ENCODE results near the gene AAK1. TPM values are rescaled to one million over a fixed set of nuclear protein-coding genes. Genes with fewer than 3 reads are reported as not detected.
A peak's percentile ranks its signal among the peaks of the same experiment; 100 is the strongest.

AAK1 gene
- total RNA-seq, 2 donors from 2014 or later: 44.6 to 60.0 TPM

DNA sequence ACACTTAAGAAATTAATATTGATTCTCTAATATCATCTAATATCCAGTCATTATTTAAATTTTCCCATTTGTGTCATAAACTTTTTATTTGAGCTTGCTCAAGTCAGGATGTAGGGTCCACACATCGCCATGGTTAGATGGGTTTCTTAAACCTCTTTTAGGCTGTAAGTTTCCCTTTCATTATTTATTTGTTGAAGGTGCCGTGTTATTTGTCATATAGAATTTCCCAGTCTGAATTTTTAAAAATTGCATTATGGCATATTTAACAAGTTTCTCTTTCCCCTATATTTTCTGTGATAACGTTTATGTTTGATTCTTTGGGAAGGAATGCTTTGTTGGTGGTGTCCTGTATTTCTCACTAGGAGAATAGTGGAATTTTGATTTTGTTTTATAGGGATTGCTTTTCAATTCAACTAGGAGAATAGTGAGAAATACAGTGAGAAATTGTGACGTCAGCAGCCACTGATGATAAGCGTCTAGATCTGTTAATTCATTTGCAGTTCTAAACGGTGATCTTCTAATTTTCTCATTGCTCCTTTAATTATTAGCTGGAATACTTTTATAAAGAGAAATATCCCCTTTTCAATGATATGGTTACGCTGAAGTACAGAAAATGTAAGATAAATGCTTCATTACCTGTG, 44.6 kb upstream of the AAK1 start:
- intact Hi-C loops (cut with DNase I): no loop called here
- no peaks in the 10 kb centered on the region for H3K9me3 ChIP-seq
- H3K36me3 ChIP-seq (replicated peaks in 1 of 2; ENCODE audit: insufficient read depth in 1 of 2, low read depth in 2 of 2): no peaks in the 10 kb centered on the region
- no peak for ATAC-seq
- H3K27ac ChIP-seq: no peak overlapping the region
- TF ChIP-seq POLR2A (IDR thresholded peaks at IDR 0.05): no peak
- TF ChIP-seq, protein P1, sequence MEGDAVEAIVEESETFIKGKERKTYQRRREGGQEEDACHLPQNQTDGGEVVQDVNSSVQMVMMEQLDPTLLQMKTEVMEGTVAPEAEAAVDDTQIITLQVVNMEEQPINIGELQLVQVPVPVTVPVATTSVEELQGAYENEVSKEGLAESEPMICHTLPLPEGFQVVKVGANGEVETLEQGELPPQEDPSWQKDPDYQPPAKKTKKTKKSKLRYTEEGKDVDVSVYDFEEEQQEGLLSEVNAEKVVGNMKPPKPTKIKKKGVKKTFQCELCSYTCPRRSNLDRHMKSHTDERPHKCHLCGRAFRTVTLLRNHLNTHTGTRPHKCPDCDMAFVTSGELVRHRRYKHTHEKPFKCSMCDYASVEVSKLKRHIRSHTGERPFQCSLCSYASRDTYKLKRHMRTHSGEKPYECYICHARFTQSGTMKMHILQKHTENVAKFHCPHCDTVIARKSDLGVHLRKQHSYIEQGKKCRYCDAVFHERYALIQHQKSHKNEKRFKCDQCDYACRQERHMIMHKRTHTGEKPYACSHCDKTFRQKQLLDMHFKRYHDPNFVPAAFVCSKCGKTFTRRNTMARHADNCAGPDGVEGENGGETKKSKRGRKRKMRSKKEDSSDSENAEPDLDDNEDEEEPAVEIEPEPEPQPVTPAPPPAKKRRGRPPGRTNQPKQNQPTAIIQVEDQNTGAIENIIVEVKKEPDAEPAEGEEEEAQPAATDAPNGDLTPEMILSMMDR (IDR thresholded peaks at IDR 0.05): no peak
- no peaks in the 10 kb centered on the region for H3K27me3 ChIP-seq
- no peak for DNase-seq
- WGBS, 2 donors: 85 to 87% methylated on average over 7 of the region's 7 CpGs
- peaks cover 30% of the 10 kb centered on the region for H3K4me1 ChIP-seq
- no peak overlapping the region for H3K4me3 ChIP-seq

DNA sequence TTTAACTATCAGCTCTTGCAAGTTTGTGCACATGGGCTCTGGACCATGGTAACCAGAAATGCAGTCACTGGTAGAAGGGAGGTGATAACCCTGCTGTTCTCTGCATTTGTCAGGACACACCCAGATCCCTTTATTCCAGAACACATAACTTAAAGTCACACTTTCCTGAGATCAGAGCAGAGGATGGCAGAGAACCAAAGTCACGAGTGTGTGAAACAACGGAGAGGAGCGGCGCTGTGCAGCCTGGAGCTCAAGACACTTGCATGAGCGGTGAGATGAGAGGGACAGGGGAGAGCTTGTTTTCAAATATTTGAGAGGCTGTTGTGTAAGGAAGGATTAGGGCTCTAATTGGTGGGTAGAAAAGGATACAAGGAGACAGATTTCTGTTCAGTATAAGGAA, 43.3 kb upstream of the AAK1 start:
- TF ChIP-seq, protein P1 (IDR thresholded peaks at IDR 0.05): no peak
- TF ChIP-seq POLR2A (IDR thresholded peaks at IDR 0.05): no peak
- Histone ChIP-seq H3K36me3 (replicated peaks in 1 of 2; ENCODE audit: insufficient read depth in 1 of 2, low read depth in 2 of 2) (no peaks in the 10 kb centered on the region), H3K4me3 (no peak overlapping the region), H3K27me3 (no peaks in the 10 kb centered on the region), H3K27ac (peak overlapping the region in 3 of 4 donors; percentile 18 to 86 (median 35)), H3K9me3 (no peaks in the 10 kb centered on the region), H3K4me1 (peaks cover 39% of the 10 kb centered on the region)
- intact Hi-C loops (cut with DNase I): no loop called here
- ATAC-seq (no peak), DNase-seq (peak in 2 of 4 donors; percentile 29 to 37)
- 82 to 83% methylated on average over 5 of the region's 5 CpGs for WGBS, 2 donors

DNA sequence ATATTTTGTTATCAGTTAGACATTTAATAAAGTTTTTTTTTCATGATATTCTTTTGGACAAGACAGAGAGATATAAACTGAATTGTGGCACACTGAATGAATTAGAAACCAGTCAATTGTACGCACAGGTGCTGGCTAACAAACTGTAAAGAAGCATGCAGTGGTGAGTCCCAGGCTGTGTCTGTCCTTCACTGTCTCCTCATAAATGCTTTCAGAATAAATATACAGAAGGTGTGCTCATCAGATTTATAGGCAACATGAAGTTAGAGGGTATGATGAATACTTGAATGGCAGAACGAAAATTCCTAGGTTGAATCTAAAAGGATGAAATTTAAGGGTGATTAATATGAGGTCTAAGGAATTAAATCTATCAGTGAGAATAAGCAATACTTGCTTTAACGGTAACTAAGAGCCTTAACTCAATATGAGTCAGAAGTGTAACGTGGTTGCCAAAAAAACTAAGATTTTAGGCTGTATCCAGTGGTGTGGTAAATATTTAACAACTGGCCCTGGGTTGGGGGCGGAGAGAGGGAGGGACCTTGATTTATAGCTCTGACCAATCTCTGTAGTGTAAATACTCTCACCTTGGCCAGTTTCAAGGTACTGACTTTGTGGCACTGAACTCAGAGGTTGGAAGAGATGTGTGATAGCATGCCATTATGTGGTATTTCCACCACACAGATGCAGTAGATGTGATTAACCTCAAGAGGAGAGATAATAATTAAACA, 41.9 kb upstream of the AAK1 start:
- Histone ChIP-seq H3K4me3 (no peak overlapping the region), H3K27me3 (no peaks in the 10 kb centered on the region), H3K36me3 (replicated peaks in 1 of 2; ENCODE audit: insufficient read depth in 1 of 2, low read depth in 2 of 2) (no peaks in the 10 kb centered on the region), H3K27ac (peak overlapping the region; percentile 26 to 86 (median 64)), H3K9me3 (no peaks in the 10 kb centered on the region), H3K4me1 (peaks cover 40% of the 10 kb centered on the region)
- WGBS, 2 donors: 28 to 29% methylated on average over 5 of the region's 5 CpGs
- ATAC-seq (peak; percentile 95), DNase-seq (peak; percentile 85 to 93 (median 88))
- intact Hi-C loops (cut with DNase I): no loop called here
- TF ChIP-seq, protein P1 (IDR thresholded peaks at IDR 0.05): no peak
- peak in 2 of 3 donors; percentile 6 to 15 for TF ChIP-seq POLR2A (IDR thresholded peaks at IDR 0.05)

DNA sequence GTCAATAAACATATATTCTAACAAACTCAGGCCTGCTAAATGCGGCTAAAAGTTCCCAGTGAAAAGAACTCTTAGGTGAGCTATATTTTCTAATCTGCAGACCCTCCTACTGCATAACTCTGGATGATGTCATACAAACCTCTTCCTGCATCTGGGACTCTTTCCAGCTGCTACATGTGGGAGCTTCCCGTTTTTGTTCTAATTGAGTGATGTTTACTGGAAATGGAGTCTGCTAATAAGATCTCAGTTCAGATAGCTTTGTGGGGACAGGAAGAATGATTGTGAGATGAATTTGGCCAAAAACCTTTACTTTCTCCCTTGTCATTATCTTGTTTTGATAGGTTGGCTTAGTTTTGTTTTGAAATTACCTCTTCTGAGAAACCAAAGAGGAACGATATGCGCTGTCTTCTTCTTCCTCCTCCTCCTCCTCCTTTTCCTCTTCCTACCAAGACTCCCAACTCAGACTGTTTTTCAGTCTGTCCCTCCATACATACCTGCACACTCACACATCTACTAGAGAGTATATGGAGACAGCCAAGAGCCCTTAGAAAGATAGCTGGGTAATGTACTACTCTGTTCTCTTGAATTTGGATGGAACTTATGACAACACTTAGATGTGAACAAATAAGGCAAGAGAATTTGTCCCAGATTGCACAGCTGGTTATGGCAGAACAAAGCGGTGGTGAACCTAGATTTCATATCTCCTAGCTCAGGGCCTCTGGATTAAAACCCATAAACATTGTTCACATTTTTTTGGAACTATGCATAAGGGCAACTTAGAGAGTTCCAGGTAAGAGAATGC, 39.8 kb upstream of the AAK1 start:
- Histone ChIP-seq H3K27ac (peak overlapping the region; percentile 66 to 86 (median 77)), H3K4me1 (peaks cover 40% of the 10 kb centered on the region), H3K36me3 (replicated peaks in 1 of 2; ENCODE audit: insufficient read depth in 1 of 2, low read depth in 2 of 2) (no peaks in the 10 kb centered on the region), H3K4me3 (no peak overlapping the region), H3K27me3 (no peaks in the 10 kb centered on the region), H3K9me3 (no peaks in the 10 kb centered on the region)
- ATAC-seq: peak; percentile 71
- TF ChIP-seq POLR2A (IDR thresholded peaks at IDR 0.05): no peak
- TF ChIP-seq, protein P1 (IDR thresholded peaks at IDR 0.05): no peak
- WGBS, 2 donors: 24 to 26% methylated on average over 5 of the region's 5 CpGs
- DNase-seq: peak; percentile 38 to 74 (median 50)
- intact Hi-C loops (cut with DNase I): no loop called here

Measured in body of pancreas (tissue), 4 donors.